Measurements from ENCODE around the gene SLC4A8. TPM values are rescaled to one million over a fixed set of nuclear protein-coding genes. Genes with fewer than 3 reads are reported as not detected.
"Not testable (repeated sequence)": the region's sequence is repeated elsewhere in the genome, so short reads cannot be mapped to it uniquely, and the experiment has no call there.

SLC4A8 gene
- total RNA-seq, 1 donor from 2014 or later = 0.14 TPM

GRCh38 chr12:51443573-51443972 lies 18.9 kb downstream of the SLC4A8 start:
- no peak overlapping the region for H3K4me3 ChIP-seq
- H3K4me1 ChIP-seq = no peaks in the 10 kb centered on the region
- TF ChIP-seq CTCF (IDR thresholded peaks at IDR 0.05; ENCODE audit: borderline replicate concordance) = no peak
- H3K9me3 ChIP-seq (replicated peaks) = no peaks in the 10 kb centered on the region
- no peaks in the 10 kb centered on the region for H3K36me3 ChIP-seq
- peaks cover 44% of the 10 kb centered on the region for H3K27me3 ChIP-seq (ENCODE audit: low read depth)
- intact Hi-C loops (cut with micrococcal nuclease) = no loop called here
- DNase-seq = no peak
- H3K27ac ChIP-seq (replicated peaks) = no peak overlapping the region

- H3K9me3 ChIP-seq (replicated peaks) = no peaks in the 10 kb centered on the region
- H3K27ac ChIP-seq (replicated peaks) = no peak overlapping the region
- H3K27me3 ChIP-seq (ENCODE audit: low read depth) = peaks cover 30% of the 10 kb centered on the region
- DNase-seq = no peak
- intact Hi-C loops (cut with micrococcal nuclease) = no loop called here
- H3K4me1 ChIP-seq = no peaks in the 10 kb centered on the region
- TF ChIP-seq CTCF (IDR thresholded peaks at IDR 0.05; ENCODE audit: borderline replicate concordance) = no peak
- no peak overlapping the region for H3K4me3 ChIP-seq
- no peaks in the 10 kb centered on the region for H3K36me3 ChIP-seq
Measured at GRCh38 chr12:51448618-51449256, 24.1 kb downstream of the SLC4A8 start.

- H3K27me3 ChIP-seq (ENCODE audit: low read depth) = peaks cover 23% of the 10 kb centered on the region
- intact Hi-C loops (cut with micrococcal nuclease) = no loop called here
- no peak for DNase-seq
- no peaks in the 10 kb centered on the region for H3K9me3 ChIP-seq (replicated peaks)
- H3K27ac ChIP-seq (replicated peaks) = no peak overlapping the region
- no peak overlapping the region for H3K4me3 ChIP-seq
- no peaks in the 10 kb centered on the region for H3K4me1 ChIP-seq
- H3K36me3 ChIP-seq = no peaks in the 10 kb centered on the region
- no peak for TF ChIP-seq CTCF (IDR thresholded peaks at IDR 0.05; ENCODE audit: borderline replicate concordance)
Measured at GRCh38 chr12:51449580-51450246, 25.1 kb downstream of the SLC4A8 start.

- peaks cover 17% of the 10 kb centered on the region for H3K27me3 ChIP-seq (ENCODE audit: low read depth)
- H3K4me1 ChIP-seq = no peaks in the 10 kb centered on the region
- H3K9me3 ChIP-seq (replicated peaks) = no peaks in the 10 kb centered on the region
- H3K4me3 ChIP-seq = no peak overlapping the region
- no peak overlapping the region for H3K27ac ChIP-seq (replicated peaks)
- H3K36me3 ChIP-seq = no peaks in the 10 kb centered on the region
- no peak for TF ChIP-seq CTCF (IDR thresholded peaks at IDR 0.05; ENCODE audit: borderline replicate concordance)
- DNase-seq = no peak
- intact Hi-C loops (cut with micrococcal nuclease) = no loop called here
Measured at GRCh38 chr12:51450333-51450732, 25.7 kb downstream of the SLC4A8 start.

GRCh38 chr12:51450806-51451205 lies 26.2 kb downstream of the SLC4A8 start:
- intact Hi-C loops (cut with micrococcal nuclease) = no loop called here

GRCh38 chr12:51454016-51454415 lies 29.4 kb downstream of the SLC4A8 start:
- H3K4me3 ChIP-seq; H3K4me1 ChIP-seq; H3K9me3 ChIP-seq (replicated peaks); DNase-seq; intact Hi-C loops (cut with micrococcal nuclease); H3K36me3 ChIP-seq; H3K27me3 ChIP-seq (ENCODE audit: low read depth); H3K27ac ChIP-seq (replicated peaks): not testable (repeated sequence)

More at GRCh38 chr12:51450806-51451205, 26.2 kb downstream of the SLC4A8 start:
- TF ChIP-seq CTCF (IDR thresholded peaks at IDR 0.05; ENCODE audit: borderline replicate concordance) = no peak
- Histone ChIP-seq H3K36me3 (no peaks in the 10 kb centered on the region), H3K4me1 (no peaks in the 10 kb centered on the region), H3K27me3 (ENCODE audit: low read depth) (peaks cover 17% of the 10 kb centered on the region), H3K4me3 (no peak overlapping the region), H3K9me3 (replicated peaks) (no peaks in the 10 kb centered on the region), H3K27ac (replicated peaks) (no peak overlapping the region)
- no peak for DNase-seq

- H3K27ac ChIP-seq (replicated peaks); H3K9me3 ChIP-seq (replicated peaks); H3K4me3 ChIP-seq; H3K4me1 ChIP-seq; H3K36me3 ChIP-seq; H3K27me3 ChIP-seq (ENCODE audit: low read depth); DNase-seq; intact Hi-C loops (cut with micrococcal nuclease): not testable (repeated sequence)
Measured at GRCh38 chr12:51455050-51455449, 30.4 kb downstream of the SLC4A8 start.

Data from left ventricle myocardium inferior (tissue), 1 donor.